Glutamatergic neuron (in vitro differentiated cells): Measurements from ENCODE around the gene EFNA5. TPM values are rescaled to one million over a fixed set of nuclear protein-coding genes. Genes with fewer than 3 reads are reported as not detected.
A peak's percentile ranks its signal among the peaks of the same experiment; 100 is the strongest.

Experiments
- DNase-seq: peaks from one replicate; pipeline ENCODE4 v3.0.0; 2022
- H3K27ac Mint-ChIP-seq: one replicate; pipeline ENCODE4 v1.8.0; 2020; ENCODE audit warnings: mild to moderate bottlenecking, mixed read lengths, inconsistent platforms; ENCODE audit not compliant: unreplicated experiment
- H3K27me3 Mint-ChIP-seq: one replicate; pipeline ENCODE4 v1.8.0; 2020; ENCODE audit warnings: mild to moderate bottlenecking, moderate library complexity, mixed read lengths, inconsistent platforms; ENCODE audit not compliant: unreplicated experiment
- H3K36me3 Mint-ChIP-seq: one replicate; pipeline ENCODE4 v1.8.0; 2020; ENCODE audit warnings: mild to moderate bottlenecking, mixed read lengths, inconsistent platforms; ENCODE audit not compliant: unreplicated experiment
- H3K4me1 Mint-ChIP-seq: one replicate; pipeline ENCODE4 v1.8.0; 2020; ENCODE audit warnings: mild to moderate bottlenecking, low read depth, mixed read lengths, inconsistent platforms; ENCODE audit not compliant: unreplicated experiment
- H3K4me3 Mint-ChIP-seq: one replicate; pipeline ENCODE4 v1.8.0; 2020; ENCODE audit warnings: mild to moderate bottlenecking, mixed read lengths, inconsistent platforms; ENCODE audit not compliant: unreplicated experiment
- H3K9me3 Mint-ChIP-seq: one replicate; pipeline ENCODE4 v1.8.0; 2020; ENCODE audit warnings: mild to moderate bottlenecking, moderate library complexity, mixed read lengths, inconsistent platforms; ENCODE audit not compliant: unreplicated experiment
- CTCF ChIP-seq: fragments of 200-600 bp; sonication (generic); IDR thresholded peaks from one replicate; pipeline ENCODE4 v1.5.0; 2021; ENCODE audit not compliant: partially characterized antibody, unreplicated experiment
- total RNA-seq: library from RNA; stranded (reverse); fragmentation: NEBNext Ultra II Directional; extraction: Animal tissue kit (Norgen Biotek cat#: 25700); gene quantifications from one replicate; pipeline ENCODE4 v1.2.1, GENCODE V29; 2021; ENCODE audit not compliant: unreplicated experiment

Gene EFNA5
- total RNA-seq, 1 donor from 2014 or later: 158 TPM

GRCh38 chr5:107696498-107696897 is 25.8 kb upstream of the EFNA5 start:
- Mint-ChIP-seq H3K27me3 (no peaks in the 10 kb centered on the region), H3K36me3 (peaks cover 10% of the 10 kb centered on the region), H3K9me3 (no peaks in the 10 kb centered on the region), H3K4me1 (peaks cover 7% of the 10 kb centered on the region), H3K4me3 (peak overlapping the region; percentile 7), H3K27ac (peak overlapping the region; percentile 4)
- no peak for DNase-seq
- no peak for TF ChIP-seq CTCF

- Mint-ChIP-seq H3K27me3 (no peaks in the 10 kb centered on the region), H3K36me3 (peaks cover 10% of the 10 kb centered on the region), H3K4me3 (peak overlapping the region; percentile 7), H3K9me3 (no peaks in the 10 kb centered on the region), H3K4me1 (peaks cover 7% of the 10 kb centered on the region), H3K27ac (peak overlapping the region; percentile 4)
- no peak for TF ChIP-seq CTCF
- no peak for DNase-seq
These were observed 25.3 kb upstream of the EFNA5 start for GRCh38 chr5:107696080-107696479.

- peaks cover 2% of the 10 kb centered on the region for H3K9me3 Mint-ChIP-seq
These were observed 17.2 kb upstream of the EFNA5 start for GRCh38 chr5:107687937-107688336.

GRCh38 chr5:107687404-107687803 is 16.7 kb upstream of the EFNA5 start:
- Mint-ChIP-seq H3K9me3 (peaks cover 2% of the 10 kb centered on the region), H3K4me1 (peaks cover 7% of the 10 kb centered on the region), H3K4me3 (no peak overlapping the region), H3K27ac (no peak overlapping the region), H3K36me3 (peaks cover 11% of the 10 kb centered on the region), H3K27me3 (peaks cover 2% of the 10 kb centered on the region)
- DNase-seq: no peak
- TF ChIP-seq CTCF: no peak

More at GRCh38 chr5:107687937-107688336, 17.2 kb upstream of the EFNA5 start:
- Mint-ChIP-seq H3K4me1 (peaks cover 4% of the 10 kb centered on the region), H3K27ac (no peak overlapping the region), H3K4me3 (no peak overlapping the region), H3K36me3 (peaks cover 17% of the 10 kb centered on the region), H3K27me3 (peaks cover 2% of the 10 kb centered on the region)
- DNase-seq: no peak
- TF ChIP-seq CTCF: no peak

GRCh38 chr5:107682533-107682932 is 11.8 kb upstream of the EFNA5 start:
- H3K27ac Mint-ChIP-seq: peak overlapping the region; percentile 50
- no peak for TF ChIP-seq CTCF
- H3K36me3 Mint-ChIP-seq: no peaks in the 10 kb centered on the region
- no peaks in the 10 kb centered on the region for H3K27me3 Mint-ChIP-seq
- peaks cover 2% of the 10 kb centered on the region for H3K9me3 Mint-ChIP-seq
- DNase-seq: no peak
- H3K4me1 Mint-ChIP-seq: peaks cover 21% of the 10 kb centered on the region
- no peak overlapping the region for H3K4me3 Mint-ChIP-seq
